Left renal pelvis (tissue), 4 donors: ENCODE results near the gene KDM2A. TPM values are rescaled to one million over a fixed set of nuclear protein-coding genes. Genes with fewer than 3 reads are reported as not detected.

Experiments used
- DNase-seq, 4 donors: peaks; one replicate each; pipeline ENCODE4 v3.0.0-alpha.2; 2013; ENCODE audit warnings: low read depth in 4 of 4, low spot score in 3 of 4
- polyA plus RNA-seq, 4 donors: library from polyadenylated mRNA; unstranded; fragments of 120-200 nt; gene quantifications; one replicate each; pipeline ENCODE4 v1.2.1, GENCODE V29; 2013; ENCODE audit not compliant: insufficient read length in 4 of 4

The KDM2A gene
- 10 to 100 TPM; 62.1 to 84.3 (median 74.2) TPM for polyA plus RNA-seq

GRCh38 chr11:67118801-67119584 lies at the start of gene KDM2A:
Gene KDM2A, plus strand, starts transcription at chr11:67119263. Its CDS starts 2,054 bp downstream, at chr11:67121317.
- DNase-seq, result peak; percentile 98 to 99 (median 98)

- DNase-seq, result no peak
These were observed 47.4 kb upstream of the KDM2A start for GRCh38 chr11:67071420-67072284.

GRCh38 chr11:67072295-67072694 lies 46.8 kb upstream of the KDM2A start:
- no peak for DNase-seq

- DNase-seq, result no peak
These were observed 45.2 kb upstream of the KDM2A start for GRCh38 chr11:67073908-67074307.

GRCh38 chr11:67076202-67076601 lies 42.9 kb upstream of the KDM2A start:
- no peak for DNase-seq

DNA sequence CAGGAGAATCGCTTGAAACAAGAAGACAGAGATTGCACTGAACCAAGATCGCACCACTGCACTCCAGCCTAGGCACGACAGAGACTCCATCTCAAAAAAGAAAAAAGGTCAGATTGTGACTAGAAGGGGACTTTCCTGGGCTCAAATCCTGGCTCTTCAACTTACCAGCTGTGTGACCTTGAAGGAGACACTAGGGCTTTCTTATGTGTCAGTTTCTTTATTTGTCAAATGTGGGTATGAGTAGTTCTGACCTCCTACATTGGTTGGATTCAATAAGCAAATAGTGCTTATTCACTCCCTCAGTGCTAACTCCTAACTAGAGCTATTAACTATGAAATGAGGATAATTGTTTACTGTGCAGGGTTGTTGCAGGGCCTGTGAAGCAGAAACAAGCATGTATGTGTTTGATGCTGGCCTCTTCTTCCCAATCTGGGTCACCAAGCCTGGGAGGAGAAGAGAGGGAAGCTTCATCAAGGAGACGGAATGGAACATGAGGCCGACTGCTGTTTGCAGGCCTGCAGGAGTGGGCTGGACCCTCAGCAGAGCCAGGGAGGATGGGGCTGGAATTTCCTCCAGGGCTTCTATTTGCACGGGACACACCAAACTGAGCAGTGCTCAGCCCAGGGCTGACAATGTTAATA lies 39.9 kb upstream of the KDM2A start:
- DNase-seq, result no peak

- DNase-seq, result no peak
These were observed 36.8 kb upstream of the KDM2A start for GRCh38 chr11:67082071-67082791.

DNA sequence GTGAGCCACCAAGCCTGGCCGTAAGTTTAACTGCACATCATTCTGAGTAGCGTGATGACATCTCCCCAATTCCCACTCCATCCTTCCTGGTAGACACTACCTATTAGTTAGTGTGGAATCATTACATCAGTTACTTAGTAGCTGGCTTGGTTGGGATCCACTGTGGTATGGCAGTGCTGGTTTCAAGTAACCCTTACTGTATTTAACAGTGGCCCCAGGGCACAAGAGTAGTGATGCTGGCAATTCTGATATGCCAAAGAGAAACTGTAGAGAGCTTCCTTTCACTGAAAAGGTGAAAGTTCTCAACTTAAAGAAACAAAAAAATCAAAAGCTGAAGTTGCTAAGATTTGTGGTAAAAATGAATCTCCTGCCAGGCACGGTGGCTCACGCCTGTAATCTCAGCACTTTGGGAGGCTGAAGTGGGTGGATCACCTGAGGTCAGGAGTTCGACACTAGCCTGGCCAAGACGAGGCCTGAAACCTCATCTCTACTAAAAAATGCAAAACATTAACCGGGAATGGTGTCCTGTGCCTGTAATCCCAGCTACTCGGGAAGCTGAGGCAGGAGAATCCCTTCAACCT lies 35.2 kb upstream of the KDM2A start:
- no peak for DNase-seq

DNA sequence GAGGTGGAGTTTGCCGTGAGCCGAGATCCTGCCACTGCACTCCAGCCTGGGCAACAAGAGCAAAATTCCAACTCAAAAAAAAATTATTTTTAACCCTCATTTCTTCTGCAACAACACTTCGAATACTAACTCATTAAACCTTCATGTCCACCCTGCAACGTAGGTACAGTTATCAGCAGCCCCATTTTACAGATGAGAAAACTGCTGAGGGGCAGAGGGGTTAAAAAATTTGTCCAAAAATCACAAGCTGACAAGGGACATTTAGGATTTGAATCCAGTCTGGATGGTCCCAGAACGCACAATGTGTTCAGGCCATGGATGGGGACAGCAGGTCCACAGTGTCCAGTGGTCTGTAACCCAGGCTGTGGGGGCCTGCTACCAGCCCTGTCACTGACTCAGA lies 33.4 kb upstream of the KDM2A start:
- no peak for DNase-seq

DNA sequence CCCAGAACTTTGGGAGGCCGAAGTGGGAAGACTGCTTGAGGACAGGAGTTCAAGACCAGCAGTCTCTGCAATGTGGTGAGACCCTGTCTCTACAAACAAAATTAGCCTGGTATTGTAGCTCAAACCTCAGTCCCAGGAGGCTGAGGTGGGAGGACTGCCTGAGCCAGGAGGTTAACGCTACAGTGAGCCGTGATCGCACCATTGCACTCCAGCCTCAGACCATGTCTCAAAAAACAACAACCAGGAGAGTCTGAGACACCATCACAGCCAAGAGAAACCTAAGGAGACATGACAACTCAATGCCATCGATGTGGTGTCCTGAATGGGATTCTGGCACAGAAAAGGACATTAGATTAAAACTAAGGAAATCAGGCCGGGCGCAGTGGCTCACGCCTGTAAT lies 28.3 kb upstream of the KDM2A start:
- DNase-seq, result no peak

DNA sequence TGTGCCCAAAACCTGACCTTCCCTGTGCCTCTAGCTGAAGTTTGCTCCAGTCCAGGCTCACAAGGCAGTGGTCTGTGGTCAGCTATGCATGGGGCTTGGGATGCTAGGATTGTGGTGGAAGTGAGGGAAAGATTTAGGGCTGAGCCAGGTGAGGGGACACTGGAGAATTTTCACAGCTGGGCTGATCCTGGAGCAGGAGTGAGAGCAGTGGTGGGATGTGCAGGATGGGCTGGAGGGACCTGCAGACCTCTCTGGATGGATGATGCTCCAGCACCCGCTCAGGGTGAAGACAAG lies 23.9 kb upstream of the KDM2A start:
- no peak for DNase-seq

GRCh38 chr11:67098799-67099429 lies 20.1 kb upstream of the KDM2A start:
- no peak for DNase-seq

- DNase-seq, result no peak
These were observed 19.2 kb upstream of the KDM2A start for GRCh38 chr11:67099831-67100324.

DNA sequence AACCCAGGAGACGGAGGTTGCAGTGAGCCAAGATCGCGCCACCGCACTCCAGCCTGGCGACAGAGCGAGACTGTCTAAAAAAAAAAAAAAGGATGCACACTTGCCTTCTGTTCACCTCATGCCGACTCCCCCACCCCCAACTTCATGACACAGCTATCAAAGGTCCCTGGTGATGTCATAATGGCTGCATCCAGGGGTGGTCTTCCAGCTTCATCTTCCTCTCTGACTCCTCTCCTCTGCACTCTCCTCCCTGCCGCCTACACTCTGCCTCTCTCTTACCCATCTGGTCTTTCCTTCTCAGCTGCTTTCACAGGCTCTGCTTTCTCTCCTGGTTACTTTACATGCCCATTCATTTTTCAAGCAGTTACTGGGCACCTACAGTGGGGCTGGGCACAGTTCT lies 16.4 kb upstream of the KDM2A start:
- no peak for DNase-seq

- no peak for DNase-seq
These were observed 13.1 kb upstream of the KDM2A start for GRCh38 chr11:67105964-67106363.

DNA sequence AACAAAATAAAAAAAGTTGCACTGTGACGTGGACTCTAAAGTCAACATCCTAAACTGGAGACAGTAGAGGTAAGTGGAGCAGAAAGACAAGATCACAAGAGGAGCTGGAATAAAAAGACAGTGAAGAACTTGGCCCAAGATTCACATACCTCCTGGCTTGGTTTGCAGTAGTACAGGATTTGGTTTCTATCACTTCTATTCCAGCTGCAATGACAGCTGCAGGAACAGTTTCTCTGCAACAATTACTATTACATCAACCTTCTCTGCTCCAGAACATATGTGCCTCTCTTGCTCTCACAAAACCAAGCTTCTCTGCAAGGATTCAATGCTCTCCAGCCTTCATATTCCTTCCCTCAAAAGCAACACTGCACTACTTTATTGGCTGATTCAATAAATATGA lies 7.8 kb upstream of the KDM2A start:
- DNase-seq, result no peak

DNA sequence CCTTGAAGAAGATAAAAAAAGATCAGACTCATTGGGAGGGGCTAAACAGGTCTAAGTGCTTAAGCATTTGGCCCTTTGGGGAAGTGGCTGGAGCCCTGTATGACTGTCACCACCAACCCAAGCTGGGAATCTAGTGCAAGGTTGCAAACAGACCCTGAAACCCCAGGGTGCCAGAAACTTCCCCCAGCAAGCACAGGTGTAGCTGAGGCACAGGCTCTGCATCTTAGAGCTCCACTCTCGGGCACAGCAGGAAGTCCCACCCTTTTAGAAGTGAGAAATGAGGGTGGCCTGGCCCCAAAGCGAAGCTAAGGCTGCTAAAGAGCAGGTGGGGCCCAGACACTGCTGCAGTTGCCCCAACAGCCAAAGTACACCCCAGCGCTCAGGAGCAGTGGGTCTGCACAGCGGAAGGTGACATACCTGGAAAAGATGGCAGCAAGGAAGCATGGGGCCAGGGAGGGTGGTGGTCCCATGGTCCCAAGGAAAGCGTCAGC lies 5.8 kb upstream of the KDM2A start:
- DNase-seq, result no peak

- DNase-seq, result no peak
These were observed 4.7 kb upstream of the KDM2A start for GRCh38 chr11:67114275-67114896.

DNA sequence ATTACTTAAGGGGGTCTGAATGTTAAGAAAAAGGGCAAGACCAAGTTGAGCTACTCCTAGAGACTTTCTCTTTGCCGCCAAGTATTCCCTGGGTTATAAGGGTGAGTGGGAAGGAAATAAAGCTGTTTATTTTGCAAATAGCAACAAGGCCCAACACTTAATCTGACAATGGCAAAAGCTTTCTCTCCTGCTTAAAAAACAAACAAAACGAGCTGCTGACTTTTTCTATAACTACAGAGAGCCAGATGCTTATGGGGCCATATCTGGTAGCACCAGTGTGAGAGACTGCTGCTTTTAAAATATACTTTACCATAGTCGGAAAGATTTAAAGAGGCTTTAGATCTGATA lies 2.3 kb upstream of the KDM2A start:
- DNase-seq, result no peak
